Measurements from ENCODE around the gene THSD7A.

Gene THSD7A

GRCh38 chr7:11831736-11832495 is at the start of gene THSD7A:
Gene THSD7A (minus strand): TSS chr7:11832198. CDS start chr7:11831946, 252 bp downstream.
- no peak for DNase-seq

- DNase-seq: no peak
These were observed 49.7 kb upstream of the THSD7A start for GRCh38 chr7:11881680-11882079.

GRCh38 chr7:11875635-11876034 is 43.6 kb upstream of the THSD7A start:
- no peak for DNase-seq

GRCh38 chr7:11865671-11866070 is 33.7 kb upstream of the THSD7A start:
- no peak for DNase-seq

- DNase-seq: no peak
These were observed 26.8 kb upstream of the THSD7A start for GRCh38 chr7:11858622-11859302.

- DNase-seq: no peak
These were observed 26.0 kb upstream of the THSD7A start for GRCh38 chr7:11858026-11858425.

- DNase-seq: no peak
These were observed 16.3 kb upstream of the THSD7A start for GRCh38 chr7:11848251-11848650.

- no peak for DNase-seq
These were observed 15.3 kb upstream of the THSD7A start for GRCh38 chr7:11847336-11847735.

GRCh38 chr7:11846361-11846955 is 14.5 kb upstream of the THSD7A start:
- DNase-seq: no peak

GRCh38 chr7:11843113-11843765 is 11.2 kb upstream of the THSD7A start:
- no peak for DNase-seq

GRCh38 chr7:11841657-11842056 is 9.7 kb upstream of the THSD7A start:
- no peak for DNase-seq

GRCh38 chr7:11835260-11835659 is 3.3 kb upstream of the THSD7A start:
- no peak for DNase-seq

GRCh38 chr7:11833431-11833830 is 1.4 kb upstream of the THSD7A start:
- peak; percentile 83 for DNase-seq

GRCh38 chr7:11831156-11831735 is 752 bp downstream of the THSD7A start:
- DNase-seq: no peak

GRCh38 chr7:11830582-11831155 is 1.3 kb downstream of the THSD7A start:
- no peak for DNase-seq

- no peak for DNase-seq
These were observed 2.0 kb downstream of the THSD7A start for GRCh38 chr7:11829954-11830353.

- no peak for DNase-seq
These were observed 12.1 kb downstream of the THSD7A start for GRCh38 chr7:11819947-11820346.

GRCh38 chr7:11819271-11819670 is 12.7 kb downstream of the THSD7A start:
- DNase-seq: no peak

- DNase-seq: no peak
These were observed 13.7 kb downstream of the THSD7A start for GRCh38 chr7:11818281-11818680.

- DNase-seq: no peak
These were observed 14.8 kb downstream of the THSD7A start for GRCh38 chr7:11817111-11817740.

GRCh38 chr7:11811709-11812108 is 20.3 kb downstream of the THSD7A start:
- DNase-seq: no peak

GRCh38 chr7:11810043-11810625 is 21.9 kb downstream of the THSD7A start:
- DNase-seq: no peak

All from GF-D8 (cell line).